ENCODE measurements around the gene XAB2.

Gene XAB2

DNA sequence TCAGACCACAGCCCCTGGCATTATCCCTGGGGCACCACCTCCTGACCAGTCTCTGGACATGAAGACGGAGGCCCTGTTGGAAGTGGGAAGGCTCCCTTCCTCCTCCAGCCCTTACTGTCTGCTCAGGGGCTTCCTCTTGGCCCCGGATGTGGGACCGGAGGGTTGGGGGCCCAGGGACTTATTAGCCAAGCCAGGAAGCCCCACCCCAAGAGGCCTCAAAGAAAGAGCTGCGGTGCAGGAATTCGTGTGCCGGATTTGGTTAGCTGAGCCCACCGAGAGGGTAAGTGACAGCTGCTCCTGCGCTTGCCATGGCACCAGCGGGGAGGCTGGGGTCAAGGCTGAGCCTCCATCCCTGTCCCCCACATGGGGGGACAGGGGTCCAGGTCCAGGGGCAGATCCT lies 39.5 kb upstream of the XAB2 start, which contains the start of gene RETN:
TSS of gene RETN (plus strand) at position 208 of the 400 bp plus-strand sequence. CDS start 278 bp downstream, outside the sequence.
- H3K4me3 ChIP-seq (ENCODE audit: low read depth, low read length): no peak within 1 kb of the TSS
- H3K36me3 ChIP-seq (replicated peaks): no peaks in the 10 kb centered on the region
- TF ChIP-seq, protein P1, sequence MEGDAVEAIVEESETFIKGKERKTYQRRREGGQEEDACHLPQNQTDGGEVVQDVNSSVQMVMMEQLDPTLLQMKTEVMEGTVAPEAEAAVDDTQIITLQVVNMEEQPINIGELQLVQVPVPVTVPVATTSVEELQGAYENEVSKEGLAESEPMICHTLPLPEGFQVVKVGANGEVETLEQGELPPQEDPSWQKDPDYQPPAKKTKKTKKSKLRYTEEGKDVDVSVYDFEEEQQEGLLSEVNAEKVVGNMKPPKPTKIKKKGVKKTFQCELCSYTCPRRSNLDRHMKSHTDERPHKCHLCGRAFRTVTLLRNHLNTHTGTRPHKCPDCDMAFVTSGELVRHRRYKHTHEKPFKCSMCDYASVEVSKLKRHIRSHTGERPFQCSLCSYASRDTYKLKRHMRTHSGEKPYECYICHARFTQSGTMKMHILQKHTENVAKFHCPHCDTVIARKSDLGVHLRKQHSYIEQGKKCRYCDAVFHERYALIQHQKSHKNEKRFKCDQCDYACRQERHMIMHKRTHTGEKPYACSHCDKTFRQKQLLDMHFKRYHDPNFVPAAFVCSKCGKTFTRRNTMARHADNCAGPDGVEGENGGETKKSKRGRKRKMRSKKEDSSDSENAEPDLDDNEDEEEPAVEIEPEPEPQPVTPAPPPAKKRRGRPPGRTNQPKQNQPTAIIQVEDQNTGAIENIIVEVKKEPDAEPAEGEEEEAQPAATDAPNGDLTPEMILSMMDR (IDR thresholded peaks at IDR 0.05; ENCODE audit: low read depth, low read length, missing control alignments): no peak
- no peak for DNase-seq
- in situ Hi-C loops (cut with HindIII; ENCODE audit: low pct_ligation_motif_present, low sequenced_read_pairs): no loop called here
- H3K27me3 ChIP-seq (replicated peaks): no peaks in the 10 kb centered on the region
- H3K27ac ChIP-seq: no peak within 1 kb of the TSS

DNA sequence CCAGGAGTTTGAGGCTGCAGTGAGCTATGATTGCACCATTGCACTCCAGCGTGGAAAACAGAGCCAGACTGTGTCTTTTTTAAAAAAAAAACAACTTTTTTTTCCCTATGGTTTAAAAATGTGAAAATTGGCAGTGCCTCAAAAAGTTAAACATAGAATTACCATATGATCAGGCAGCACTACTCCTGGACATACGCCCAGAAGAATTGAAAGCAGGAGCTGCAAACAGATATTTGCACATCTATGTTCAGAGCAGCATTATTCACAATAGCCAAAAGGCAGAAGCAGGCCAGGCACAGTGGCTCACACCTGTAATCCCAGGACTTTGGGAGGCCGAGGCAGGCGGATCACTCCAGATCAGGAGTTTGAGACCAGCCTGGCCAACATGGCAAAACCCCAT lies 35.7 kb upstream of the XAB2 start:
- Histone ChIP-seq H3K27me3 (replicated peaks) (no peaks in the 10 kb centered on the region), H3K27ac (no peak overlapping the region), H3K36me3 (replicated peaks) (no peaks in the 10 kb centered on the region), H3K4me3 (ENCODE audit: low read depth, low read length) (no peak overlapping the region)
- TF ChIP-seq, protein P1 (IDR thresholded peaks at IDR 0.05; ENCODE audit: low read depth, low read length, missing control alignments): no peak
- in situ Hi-C loops (cut with HindIII; ENCODE audit: low pct_ligation_motif_present, low sequenced_read_pairs): no loop called here
- no peak for DNase-seq

DNA sequence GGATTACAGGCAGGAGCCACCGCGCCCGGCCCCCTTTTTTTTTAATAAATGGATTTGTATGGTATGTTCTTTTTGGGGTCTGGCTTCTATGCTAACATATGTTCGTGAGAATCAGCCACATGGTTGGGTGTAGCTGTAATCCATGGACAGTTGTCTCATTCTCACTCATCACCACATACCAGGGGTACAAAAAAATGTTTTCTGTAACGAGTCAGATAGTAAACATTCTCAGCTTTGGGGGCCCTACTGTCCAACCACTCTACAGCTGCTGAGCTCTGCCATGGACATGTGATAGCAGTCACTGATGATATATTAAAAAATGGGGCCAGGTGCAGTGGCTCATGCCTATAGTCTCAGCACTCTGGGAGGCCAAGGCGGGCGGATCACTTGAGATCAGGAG lies 34.4 kb upstream of the XAB2 start:
- Histone ChIP-seq H3K27me3 (replicated peaks) (no peaks in the 10 kb centered on the region), H3K4me3 (ENCODE audit: low read depth, low read length) (no peak overlapping the region), H3K27ac (no peak overlapping the region), H3K36me3 (replicated peaks) (no peaks in the 10 kb centered on the region)
- no peak for DNase-seq
- TF ChIP-seq, protein P1 (IDR thresholded peaks at IDR 0.05; ENCODE audit: low read depth, low read length, missing control alignments): no peak
- in situ Hi-C loops (cut with HindIII; ENCODE audit: low pct_ligation_motif_present, low sequenced_read_pairs): no loop called here

DNA sequence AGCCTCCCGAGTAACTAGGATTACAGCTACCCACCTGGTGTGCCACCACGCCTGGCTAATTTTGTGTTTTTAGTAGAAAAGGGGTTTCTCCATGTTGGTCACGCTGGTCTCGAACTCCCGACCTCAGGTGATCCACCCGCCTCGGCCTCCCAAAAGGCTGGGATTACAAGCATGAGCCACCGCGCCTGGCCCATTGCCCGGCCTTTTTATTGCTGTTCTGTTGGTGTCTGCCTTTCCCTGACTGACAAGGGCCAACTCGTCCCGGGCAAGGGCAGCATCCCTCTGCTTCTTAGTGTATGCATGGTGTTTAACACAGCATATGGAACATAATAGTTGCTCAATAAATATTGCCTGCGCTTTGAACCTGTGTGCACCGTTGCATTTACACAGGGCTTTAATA lies 33.3 kb upstream of the XAB2 start:
- TF ChIP-seq, protein P1 (IDR thresholded peaks at IDR 0.05; ENCODE audit: low read depth, low read length, missing control alignments): no peak
- Histone ChIP-seq H3K27me3 (replicated peaks) (no peaks in the 10 kb centered on the region), H3K36me3 (replicated peaks) (no peaks in the 10 kb centered on the region), H3K27ac (no peak overlapping the region), H3K4me3 (ENCODE audit: low read depth, low read length) (no peak overlapping the region)
- no peak for DNase-seq
- in situ Hi-C loops (cut with HindIII; ENCODE audit: low pct_ligation_motif_present, low sequenced_read_pairs): no loop called here

DNA sequence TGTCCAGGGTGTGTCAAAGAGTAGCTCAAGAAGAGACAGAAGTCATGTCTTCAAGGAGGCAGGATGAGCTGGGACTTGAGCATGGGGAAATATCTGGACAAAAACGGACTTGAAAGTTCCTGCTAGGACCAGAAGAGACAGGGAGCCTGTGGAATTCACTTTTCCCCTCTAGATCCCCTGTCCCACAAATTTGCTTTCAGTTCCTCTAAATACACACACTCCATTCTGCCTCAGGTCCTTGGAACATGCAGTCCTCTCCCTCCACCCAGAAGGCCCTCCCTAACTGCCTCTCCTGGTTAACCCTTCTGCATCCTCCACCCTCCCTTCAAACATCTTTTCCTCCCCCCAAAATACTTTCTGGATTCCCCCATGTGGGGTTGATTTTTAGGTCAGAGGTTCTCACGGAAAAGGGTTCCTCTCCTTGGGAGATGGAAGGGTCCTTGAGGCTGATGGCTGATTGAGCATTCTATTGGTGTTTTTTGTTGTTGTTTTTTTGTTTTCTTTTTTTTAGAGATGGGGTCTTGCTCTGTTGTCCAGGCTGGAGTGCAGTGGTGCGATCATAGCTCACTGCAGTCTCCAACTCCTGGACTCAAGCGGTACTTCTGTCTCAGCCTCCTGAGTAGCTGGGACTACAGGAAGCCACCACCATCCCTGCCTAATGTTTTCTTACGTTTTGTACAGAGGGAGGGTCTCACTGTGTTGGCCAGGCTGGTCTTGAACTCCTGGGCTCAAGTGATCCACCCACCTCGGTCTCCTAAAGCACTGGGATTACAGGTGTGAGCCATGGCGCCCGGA lies 32.6 kb upstream of the XAB2 start:
- no peak overlapping the region for H3K27ac ChIP-seq
- TF ChIP-seq, protein P1 (IDR thresholded peaks at IDR 0.05; ENCODE audit: low read depth, low read length, missing control alignments): no peak
- no peak overlapping the region for H3K4me3 ChIP-seq (ENCODE audit: low read depth, low read length)
- DNase-seq: no peak
- in situ Hi-C loops (cut with HindIII; ENCODE audit: low pct_ligation_motif_present, low sequenced_read_pairs): no loop called here
- no peaks in the 10 kb centered on the region for H3K27me3 ChIP-seq (replicated peaks)
- H3K36me3 ChIP-seq (replicated peaks): no peaks in the 10 kb centered on the region

Measured in brain microvascular endothelial cell (primary cell).